ENCODE measurements around the gene MSRB1. TPM values are rescaled to one million over a fixed set of nuclear protein-coding genes. Genes with fewer than 3 reads are reported as not detected.

MSRB1 gene
- total RNA-seq, 2 donors from 2014 or later, result 21.2 to 37.6 TPM

DNA sequence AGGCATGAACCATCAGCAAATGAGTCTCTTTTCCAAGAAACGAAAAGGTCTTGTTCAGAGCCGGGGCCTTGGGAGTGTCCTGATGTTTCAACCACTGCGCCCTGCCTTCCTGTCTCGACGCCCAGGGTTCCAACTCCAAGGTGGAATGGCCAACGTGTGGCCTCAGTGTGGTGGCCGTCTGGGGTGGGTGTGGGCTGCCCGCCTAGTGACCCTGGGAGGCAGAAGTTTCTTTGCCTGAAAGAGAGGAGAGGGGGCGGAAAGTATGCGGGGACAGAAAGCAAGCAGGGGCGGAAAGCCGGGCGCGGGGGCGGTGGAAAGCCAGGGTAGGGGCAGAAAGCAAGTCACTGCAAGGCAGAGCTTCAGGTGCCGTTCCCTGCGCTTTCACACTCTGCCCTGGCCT lies 4.1 kb downstream of the MSRB1 start:
- Histone ChIP-seq H3K27me3 (replicated peaks; ENCODE audit: insufficient read depth) (no peaks in the 10 kb centered on the region), H3K27ac (no peak overlapping the region), H3K4me3 (no peak overlapping the region), H3K9me3 (no peaks in the 10 kb centered on the region), H3K36me3 (peaks cover 36% of the 10 kb centered on the region), H3K4me1 (ENCODE audit: control insufficient read depth in 1 of 2, low read depth in 2 of 2) (peaks cover 3 to 13% of the 10 kb centered on the region in 2 donors)
- ATAC-seq (ENCODE audit: insufficient number of reproducible peaks, low FRiP score, low read depth), result no peak
- TF ChIP-seq, protein P1, sequence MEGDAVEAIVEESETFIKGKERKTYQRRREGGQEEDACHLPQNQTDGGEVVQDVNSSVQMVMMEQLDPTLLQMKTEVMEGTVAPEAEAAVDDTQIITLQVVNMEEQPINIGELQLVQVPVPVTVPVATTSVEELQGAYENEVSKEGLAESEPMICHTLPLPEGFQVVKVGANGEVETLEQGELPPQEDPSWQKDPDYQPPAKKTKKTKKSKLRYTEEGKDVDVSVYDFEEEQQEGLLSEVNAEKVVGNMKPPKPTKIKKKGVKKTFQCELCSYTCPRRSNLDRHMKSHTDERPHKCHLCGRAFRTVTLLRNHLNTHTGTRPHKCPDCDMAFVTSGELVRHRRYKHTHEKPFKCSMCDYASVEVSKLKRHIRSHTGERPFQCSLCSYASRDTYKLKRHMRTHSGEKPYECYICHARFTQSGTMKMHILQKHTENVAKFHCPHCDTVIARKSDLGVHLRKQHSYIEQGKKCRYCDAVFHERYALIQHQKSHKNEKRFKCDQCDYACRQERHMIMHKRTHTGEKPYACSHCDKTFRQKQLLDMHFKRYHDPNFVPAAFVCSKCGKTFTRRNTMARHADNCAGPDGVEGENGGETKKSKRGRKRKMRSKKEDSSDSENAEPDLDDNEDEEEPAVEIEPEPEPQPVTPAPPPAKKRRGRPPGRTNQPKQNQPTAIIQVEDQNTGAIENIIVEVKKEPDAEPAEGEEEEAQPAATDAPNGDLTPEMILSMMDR (IDR thresholded peaks at IDR 0.05), result no peak
- no peak for DNase-seq (ENCODE audit: low spot score)

DNA sequence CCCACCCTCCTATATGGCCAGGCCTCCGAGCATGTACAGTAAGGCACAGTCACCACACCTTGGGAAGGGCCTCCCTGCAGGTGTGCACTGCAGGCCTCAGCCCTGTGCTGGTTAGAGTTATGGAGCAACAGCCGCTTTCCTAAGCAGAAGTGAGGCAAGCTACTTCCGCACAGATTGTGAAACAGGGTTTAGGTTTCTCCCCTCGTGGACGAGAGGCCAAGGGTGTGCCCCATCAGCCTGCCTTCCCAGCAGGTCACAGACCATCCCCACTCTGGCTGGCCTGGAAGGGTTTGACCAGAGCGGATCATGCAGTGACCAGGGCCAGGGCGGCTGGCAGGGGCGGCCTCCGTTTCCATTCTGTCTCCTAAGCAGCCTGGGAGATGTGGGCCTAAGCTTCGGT lies 4.7 kb downstream of the MSRB1 start:
- TF ChIP-seq, protein P1 (IDR thresholded peaks at IDR 0.05), result no peak
- peaks cover 36% of the 10 kb centered on the region for H3K36me3 ChIP-seq
- no peaks in the 10 kb centered on the region for H3K27me3 ChIP-seq (replicated peaks; ENCODE audit: insufficient read depth)
- no peak for ATAC-seq (ENCODE audit: insufficient number of reproducible peaks, low FRiP score, low read depth)
- H3K27ac ChIP-seq, result no peak overlapping the region
- DNase-seq (ENCODE audit: low spot score), result no peak
- H3K4me3 ChIP-seq, result no peak overlapping the region
- H3K4me1 ChIP-seq (ENCODE audit: control insufficient read depth in 1 of 2, low read depth in 2 of 2), result peaks cover 3 to 13% of the 10 kb centered on the region in 2 donors
- no peaks in the 10 kb centered on the region for H3K9me3 ChIP-seq

DNA sequence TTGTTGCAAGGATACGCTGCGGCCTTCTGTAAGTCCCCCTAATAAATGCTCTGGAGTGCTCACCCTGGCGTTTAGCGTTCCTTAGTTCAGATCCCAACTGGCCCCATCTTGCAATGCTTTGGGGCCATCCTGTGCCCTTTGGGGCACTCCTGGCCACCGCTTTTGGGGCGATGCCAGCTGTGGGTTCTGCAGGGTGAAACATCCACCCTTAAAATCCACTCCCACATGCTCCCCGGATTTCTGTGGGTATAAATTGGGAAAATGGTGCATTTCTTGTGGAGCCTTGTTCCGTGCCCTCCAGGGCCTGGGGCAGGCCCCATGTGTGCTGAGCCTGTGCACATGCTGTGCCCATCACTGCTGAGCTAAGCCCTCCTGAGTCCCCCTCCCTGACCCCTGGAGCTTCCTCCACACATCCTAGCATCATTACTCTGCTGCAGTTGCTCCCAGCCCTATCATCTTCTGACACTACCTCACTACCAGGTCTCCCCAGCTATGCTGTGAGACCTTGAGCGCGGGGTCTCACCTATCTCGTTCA lies 6.0 kb downstream of the MSRB1 start:
- TF ChIP-seq, protein P1 (IDR thresholded peaks at IDR 0.05), result no peak
- no peak overlapping the region for H3K27ac ChIP-seq
- H3K27me3 ChIP-seq (replicated peaks; ENCODE audit: insufficient read depth), result no peaks in the 10 kb centered on the region
- no peak for ATAC-seq (ENCODE audit: insufficient number of reproducible peaks, low FRiP score, low read depth)
- DNase-seq (ENCODE audit: low spot score), result no peak
- no peak overlapping the region for H3K4me3 ChIP-seq
- H3K36me3 ChIP-seq, result peaks cover 36% of the 10 kb centered on the region
- H3K4me1 ChIP-seq (ENCODE audit: control insufficient read depth in 1 of 2, low read depth in 2 of 2), result peaks cover under 1 to 8% of the 10 kb centered on the region in 2 donors
- H3K9me3 ChIP-seq, result no peaks in the 10 kb centered on the region

DNA sequence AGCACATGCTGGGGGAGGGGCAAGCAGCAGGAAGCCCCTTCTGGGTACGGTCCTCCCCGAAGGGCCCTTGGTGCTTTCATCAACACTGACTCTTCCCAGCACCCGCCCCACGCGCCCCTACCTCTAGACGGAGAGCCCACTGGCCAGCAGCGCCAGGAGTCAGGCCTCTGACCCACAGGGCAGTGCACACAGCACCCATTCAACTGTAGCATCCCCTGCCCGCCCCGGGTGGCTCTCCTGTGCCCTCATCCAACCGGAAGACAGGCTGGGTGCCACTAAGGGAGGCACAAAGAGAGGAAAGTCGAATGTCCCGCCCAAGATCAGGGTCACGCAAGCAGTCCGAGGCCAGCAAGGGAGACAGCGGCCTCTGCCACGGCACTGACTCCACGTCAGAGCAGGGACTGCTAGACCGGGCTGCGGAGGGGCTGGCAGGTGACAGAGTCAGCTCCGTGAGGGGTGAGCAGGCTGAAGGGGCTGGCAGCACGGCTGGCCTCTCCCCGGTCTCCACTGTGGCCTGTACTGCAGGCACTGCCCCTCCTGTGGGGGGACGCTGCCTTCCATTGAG lies 9.8 kb downstream of the MSRB1 start:
- TF ChIP-seq, protein P1 (IDR thresholded peaks at IDR 0.05), result no peak
- Histone ChIP-seq H3K9me3 (no peaks in the 10 kb centered on the region), H3K4me3 (no peak overlapping the region), H3K27me3 (replicated peaks; ENCODE audit: insufficient read depth) (no peaks in the 10 kb centered on the region), H3K27ac (no peak overlapping the region), H3K36me3 (peaks cover 10% of the 10 kb centered on the region), H3K4me1 (ENCODE audit: control insufficient read depth in 1 of 2, low read depth in 2 of 2) (peaks cover 0 to 11% of the 10 kb centered on the region in 2 donors)
- ATAC-seq (ENCODE audit: insufficient number of reproducible peaks, low FRiP score, low read depth) (no peak), DNase-seq (ENCODE audit: low spot score) (no peak)

DNA sequence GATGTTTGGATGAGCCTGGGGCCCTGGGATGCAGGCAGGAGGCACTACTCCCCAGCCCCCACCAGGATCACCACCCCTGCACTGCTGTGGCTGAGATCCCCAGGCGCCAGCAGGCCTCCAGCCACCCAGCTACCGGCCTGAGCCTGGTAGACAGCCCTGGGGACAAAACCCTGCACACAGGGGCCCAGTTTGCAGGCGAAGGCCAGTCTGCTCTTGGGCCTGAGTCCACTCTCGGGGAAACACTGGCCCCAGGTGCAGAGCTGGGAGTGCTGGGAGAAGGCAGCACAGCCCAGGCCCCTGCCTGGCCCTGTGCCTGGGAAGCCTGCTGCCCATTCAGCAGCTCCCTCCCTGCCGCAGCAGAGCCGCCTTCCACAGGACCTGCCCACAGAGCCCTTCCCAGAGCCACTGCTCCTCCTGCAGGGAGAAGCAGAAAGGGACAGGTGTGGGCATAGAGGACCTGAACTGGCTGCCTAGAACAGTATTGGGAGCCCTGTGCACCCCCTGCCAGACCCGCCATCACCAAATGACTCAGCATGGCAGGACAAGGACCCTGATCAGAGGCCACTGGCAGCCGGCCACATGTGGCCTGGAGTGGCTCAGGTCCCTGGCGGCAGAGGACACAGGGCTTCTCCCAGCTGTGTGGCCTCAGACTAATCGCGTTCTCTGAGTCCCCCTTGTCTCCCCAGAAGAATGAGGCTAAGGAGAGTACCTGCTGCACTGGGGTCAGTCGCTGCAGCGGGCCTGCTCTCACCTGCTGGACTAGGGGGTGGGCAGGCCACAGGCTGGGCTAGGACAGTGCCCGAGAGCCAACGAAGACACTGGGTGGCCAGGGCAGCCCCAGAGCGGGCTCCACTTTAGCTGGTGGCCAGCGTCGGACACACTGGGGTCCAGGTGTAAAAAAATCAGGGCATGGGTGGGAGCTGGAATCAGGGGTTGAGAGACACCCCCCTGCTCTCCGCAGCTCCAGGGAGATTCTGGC lies 10.7 kb downstream of the MSRB1 start:
- Histone ChIP-seq H3K4me1 (ENCODE audit: control insufficient read depth in 1 of 2, low read depth in 2 of 2) (peaks cover 0 to 11% of the 10 kb centered on the region in 2 donors), H3K4me3 (no peak overlapping the region), H3K9me3 (no peaks in the 10 kb centered on the region), H3K27ac (no peak overlapping the region), H3K27me3 (replicated peaks; ENCODE audit: insufficient read depth) (no peaks in the 10 kb centered on the region), H3K36me3 (peaks cover 7% of the 10 kb centered on the region)
- TF ChIP-seq, protein P1 (IDR thresholded peaks at IDR 0.05), result no peak
- DNase-seq (ENCODE audit: low spot score), result no peak
- ATAC-seq (ENCODE audit: insufficient number of reproducible peaks, low FRiP score, low read depth), result no peak
